H9 (cell line): ENCODE results near the gene HNRNPA3. TPM values are rescaled to one million over a fixed set of nuclear protein-coding genes. Genes with fewer than 3 reads are reported as not detected.

Experiments used
- DNase-seq: peaks from one replicate; pipeline ENCODE4 v3.0.0-alpha.2; 2017
- H2AFZ ChIP-seq: one replicate; pipeline ENCODE4 v1.6.1; 2013; ENCODE audit warnings: mild to moderate bottlenecking, low read length, control low read depth, moderate library complexity
- H2AK5ac ChIP-seq: 2 replicates; pipeline ENCODE4 v1.6.1; 2013; ENCODE audit warnings: low read length, control low read depth, mixed read lengths; ENCODE audit not compliant: insufficient read length
- H2BK120ac ChIP-seq: one replicate; pipeline ENCODE4 v1.6.1; 2013; ENCODE audit warnings: low read depth, mild to moderate bottlenecking, low read length, control low read depth, inconsistent platforms; ENCODE audit not compliant: poor library complexity, severe bottlenecking
- H2BK12ac ChIP-seq: 2 replicates; pipeline ENCODE4 v1.6.1; 2013; ENCODE audit warnings: low read length, control low read depth, mixed read lengths, low read depth; ENCODE audit not compliant: insufficient read length
- H2BK15ac ChIP-seq: 2 replicates; pipeline ENCODE4 v1.6.1; 2013; ENCODE audit warnings: low read depth, low read length, control low read depth
- H2BK20ac ChIP-seq: one replicate; pipeline ENCODE4 v1.6.1; 2013; ENCODE audit warnings: low read depth, mild to moderate bottlenecking, low read length, control low read depth, inconsistent platforms; ENCODE audit not compliant: poor library complexity, severe bottlenecking
- H2BK5ac ChIP-seq: 2 replicates; pipeline ENCODE4 v1.6.1; 2013; ENCODE audit warnings: low read length, control low read depth, mixed read lengths; ENCODE audit not compliant: insufficient read length
- H3K14ac ChIP-seq: 2 replicates; pipeline ENCODE4 v1.6.1; 2013; ENCODE audit warnings: low read length, control low read depth; ENCODE audit not compliant: insufficient read depth
- H3K18ac ChIP-seq: 2 replicates; pipeline ENCODE4 v1.6.1; 2013; ENCODE audit warnings: low read depth, mild to moderate bottlenecking, mixed read lengths, low read length, control low read depth; ENCODE audit not compliant: insufficient read length
- H3K23ac ChIP-seq: 2 replicates; pipeline ENCODE4 v1.6.1; 2013; ENCODE audit warnings: low read length, control low read depth, mixed read lengths, low read depth; ENCODE audit not compliant: insufficient read length
- H3K23me2 ChIP-seq: 2 replicates; pipeline ENCODE4 v1.6.1; 2013; ENCODE audit warnings: low read depth, mild to moderate bottlenecking, mixed read lengths, low read length, control low read depth; ENCODE audit not compliant: insufficient read length, poor library complexity, severe bottlenecking
- H3K27ac ChIP-seq: 2 replicates; pipeline ENCODE4 v1.5.1; 2013; ENCODE audit warnings: low read length, control low read depth, mixed read lengths, low read depth; ENCODE audit not compliant: insufficient read length
- H3K27me3 ChIP-seq: 2 replicates; pipeline ENCODE4 v1.6.1; 2013; ENCODE audit warnings: low read length, control low read depth, inconsistent platforms; ENCODE audit not compliant: insufficient read depth
- H3K4ac ChIP-seq: 2 replicates; pipeline ENCODE4 v1.6.1; 2013; ENCODE audit warnings: low read depth, mild to moderate bottlenecking, control low read depth, inconsistent platforms, low read length, moderate library complexity
- H3K4me1 ChIP-seq: 2 replicates; pipeline ENCODE4 v1.6.1; 2013; ENCODE audit warnings: low read length, control low read depth, inconsistent platforms; ENCODE audit not compliant: insufficient read depth
- H3K4me2 ChIP-seq: 2 replicates; pipeline ENCODE4 v1.6.1; 2013; ENCODE audit warnings: low read length, control low read depth, mixed read lengths; ENCODE audit not compliant: insufficient read length, insufficient read depth
- H3K56ac ChIP-seq: 2 replicates; pipeline ENCODE4 v1.6.1; 2013; ENCODE audit warnings: low read depth, mild to moderate bottlenecking, mixed read lengths, low read length, control low read depth; ENCODE audit not compliant: insufficient read length
- H3K79me1 ChIP-seq: 2 replicates; pipeline ENCODE4 v1.6.1; 2013; ENCODE audit warnings: low read depth, mild to moderate bottlenecking, moderate library complexity, low read length, control low read depth, inconsistent platforms; ENCODE audit not compliant: insufficient read depth, poor library complexity, severe bottlenecking
- H3K79me2 ChIP-seq: 2 replicates; pipeline ENCODE4 v1.6.1; 2013; ENCODE audit warnings: low read length, control low read depth, inconsistent platforms; ENCODE audit not compliant: insufficient read depth
- H3K9ac ChIP-seq: 2 replicates; pipeline ENCODE4 v1.6.1; 2013; ENCODE audit warnings: low read length, control low read depth, mixed read lengths; ENCODE audit not compliant: insufficient read length; ENCODE audit errors: extremely low read depth
- H3K9me3 ChIP-seq: one replicate; pipeline ENCODE4 v1.6.1; 2013; ENCODE audit warnings: low read depth, low read length, inconsistent platforms; ENCODE audit not compliant: control insufficient read depth
- H3T11ph ChIP-seq: one replicate; pipeline ENCODE4 v1.6.1; 2013; ENCODE audit warnings: mild to moderate bottlenecking, low read length, control low read depth, inconsistent platforms
- H4K20me1 ChIP-seq: one replicate; pipeline ENCODE4 v1.6.1; 2013; ENCODE audit not compliant: control insufficient read depth, insufficient read length, insufficient read depth
- H4K5ac ChIP-seq: 2 replicates; pipeline ENCODE4 v1.6.1; 2013; ENCODE audit warnings: low read depth, mild to moderate bottlenecking, mixed read lengths, low read length, control low read depth; ENCODE audit not compliant: insufficient read length
- H4K8ac ChIP-seq: replicated peaks from 2 replicates; pipeline ENCODE4 v1.6.1; 2013; ENCODE audit warnings: low read length, control low read depth, mixed read lengths, low read depth; ENCODE audit not compliant: insufficient read length
- H4K91ac ChIP-seq: 2 replicates; pipeline ENCODE4 v1.6.1; 2013; ENCODE audit warnings: low read depth, mild to moderate bottlenecking, moderate library complexity, mixed read lengths, low read length, control low read depth; ENCODE audit not compliant: insufficient read length
- H3K27ac Mint-ChIP-seq, 3 experiments: 2 replicates in 2 of 3; 3 replicates in 1 of 3; pipeline ENCODE4 v1.8.0; 2020 to 2021; ENCODE audit warnings: mixed read lengths in 3 of 3, mild to moderate bottlenecking in 1 of 3, moderate library complexity in 1 of 3
- H3K27me3 Mint-ChIP-seq: 2 replicates; pipeline ENCODE4 v1.8.0; 2021; ENCODE audit warnings: low read depth, mild to moderate bottlenecking, moderate library complexity, mixed read lengths
- H3K36me3 Mint-ChIP-seq, 3 experiments: 2 replicates in 2 of 3; 3 replicates in 1 of 3; pipeline ENCODE4 v1.8.0; 2020 to 2021; ENCODE audit warnings: low read depth in 3 of 3, mixed read lengths in 3 of 3; ENCODE audit not compliant: insufficient read depth in 1 of 3
- H3K4me1 Mint-ChIP-seq, 2 experiments: 2 replicates each; pipeline ENCODE4 v1.8.0; 2020; ENCODE audit warnings: mixed read lengths in 2 of 2
- H3K4me3 Mint-ChIP-seq, 2 experiments: 2 replicates in 1 of 2; 3 replicates in 1 of 2; pipeline ENCODE4 v1.8.0; 2020 to 2021; ENCODE audit warnings: mild to moderate bottlenecking in 2 of 2, mixed read lengths in 2 of 2, moderate library complexity in 1 of 2
- H3K9me3 Mint-ChIP-seq, 2 experiments: 2 replicates in 1 of 2; 3 replicates in 1 of 2; pipeline ENCODE4 v1.8.0; 2020; ENCODE audit warnings: mild to moderate bottlenecking in 2 of 2, mixed read lengths in 2 of 2, moderate library complexity in 1 of 2
- CTCF ChIP-seq: fragments of 200-600 bp; sonication (generic); conservative IDR thresholded peaks from 3 replicates; pipeline ENCODE4 v1.8.0; 2021; ENCODE audit warnings: antibody characterized with exemption, mild to moderate bottlenecking
- WGBS: extraction: QIAGEN DNeasy Blood & Tissue Kit; methylation state at CpG from one replicate; pipeline ENCODE4 v1.1.7; 2013; ENCODE audit warnings: missing lambda C conversion rate, low lambda C conversion rate, mixed read lengths; ENCODE audit not compliant: insufficient read length; ENCODE audit errors: extremely low coverage; 5-methylcytosine and 5-hydroxymethylcytosine counted together
- total RNA-seq: library from RNA; stranded (reverse); gene quantifications from 2 replicates; pipeline ENCODE4 v1.2.1, GENCODE V29; 2021

Gene HNRNPA3
- total RNA-seq, 1 experiment from 2014 or later, result 405 TPM

DNA sequence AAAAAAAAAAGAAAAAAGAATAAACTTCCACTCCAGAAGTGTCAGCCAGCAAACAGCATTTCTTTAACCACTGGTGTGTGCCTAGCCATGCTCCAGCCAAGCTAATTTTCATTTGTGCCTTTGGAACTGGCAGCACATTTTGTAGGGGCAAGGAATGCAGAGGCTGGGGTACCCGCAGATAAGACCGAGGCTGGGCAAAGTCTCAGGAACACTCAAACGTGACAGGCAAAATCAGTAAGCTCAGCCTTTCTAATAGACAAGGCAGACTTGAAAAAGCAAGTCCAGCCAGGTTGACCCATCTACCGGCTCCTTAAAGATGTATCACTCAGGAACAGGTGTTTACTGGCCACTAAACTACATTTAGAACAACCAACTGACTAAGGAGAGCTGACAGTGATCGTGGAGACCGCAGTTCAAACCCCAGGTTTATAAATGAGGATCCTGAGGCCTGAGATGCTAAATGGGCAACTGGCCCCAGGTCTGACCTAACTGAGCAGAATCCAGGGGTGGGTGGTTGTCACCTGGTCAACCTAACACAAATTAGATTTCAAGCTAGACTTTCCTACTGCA is 35.2 kb downstream of the HNRNPA3 start:
- H3K27ac ChIP-seq, result no peak overlapping the region
- H3K9me3 ChIP-seq, result no peaks in the 10 kb centered on the region
- no peak overlapping the region for H2BK15ac ChIP-seq
- H3T11ph ChIP-seq, result no peak overlapping the region
- peaks cover 39% of the 10 kb centered on the region for H3K79me2 ChIP-seq
- Mint-ChIP-seq H3K9me3 (no peaks in the 10 kb centered on the region), H3K4me3 (no peak overlapping the region), H3K36me3 (peaks cover 2 to 4% (median 3%) of the 10 kb centered on the region in 3 experiments), H3K4me1 (peaks cover 40 to 48% of the 10 kb centered on the region in 2 experiments), H3K27me3 (no peaks in the 10 kb centered on the region), H3K27ac (peak overlapping the region in 1 of 3 experiments; percentile 70; a peak in 2 of 7 replicates)
- no peak overlapping the region for H2BK12ac ChIP-seq
- H3K27me3 ChIP-seq, result no peaks in the 10 kb centered on the region
- H3K14ac ChIP-seq, result no peak overlapping the region
- H3K56ac ChIP-seq, result no peak overlapping the region
- H3K4me2 ChIP-seq, result no peak overlapping the region
- no peak overlapping the region for H3K9ac ChIP-seq
- H3K18ac ChIP-seq, result no peak overlapping the region
- no peak overlapping the region for H2BK120ac ChIP-seq
- H3K4me1 ChIP-seq, result peaks cover 5% of the 10 kb centered on the region; the same call in 1 of the 2 replicates
- H3K79me1 ChIP-seq, result peaks cover 8% of the 10 kb centered on the region
- no peak for DNase-seq
- no peak overlapping the region for H2AK5ac ChIP-seq
- no peak overlapping the region for H4K8ac ChIP-seq
- H4K91ac ChIP-seq, result no peak overlapping the region
- no peak overlapping the region for H3K23ac ChIP-seq
- H2BK20ac ChIP-seq, result no peak overlapping the region
- peaks cover 2% of the 10 kb centered on the region for H4K20me1 ChIP-seq
- no peak overlapping the region for H2BK5ac ChIP-seq
- H3K23me2 ChIP-seq, result no peaks in the 10 kb centered on the region
- no peak overlapping the region for H2AFZ ChIP-seq
- no peak for TF ChIP-seq CTCF
- no peak overlapping the region for H3K4ac ChIP-seq
- H4K5ac ChIP-seq, result no peak overlapping the region
- WGBS, result no CpG with 5 or more reads among the region's 6 CpGs
